Measurements from ENCODE around the gene NOP9.
A peak's percentile ranks its signal among the peaks of the same experiment; 100 is the strongest.

NOP9 gene

GRCh38 chr14:24307156-24307574 lies 7.5 kb downstream of the NOP9 start:
- H3K9me3 Mint-ChIP-seq, result no peaks in the 10 kb centered on the region
- ATAC-seq, result no peak
- peaks cover 51% of the 10 kb centered on the region for H3K36me3 Mint-ChIP-seq (ENCODE audit: low read depth)
- H3K4me3 Mint-ChIP-seq, result no peak overlapping the region
- H3K27me3 Mint-ChIP-seq, result no peaks in the 10 kb centered on the region
- no peak for DNase-seq
- no peak overlapping the region for H3K27ac Mint-ChIP-seq
- H3K4me1 Mint-ChIP-seq, result peaks cover 36% of the 10 kb centered on the region

- no peak within 1 kb of the TSS for H3K4me3 Mint-ChIP-seq
- no peaks in the 10 kb centered on the region for H3K27me3 Mint-ChIP-seq
- DNase-seq (peak; percentile 71), ATAC-seq (no peak)
- H3K9me3 Mint-ChIP-seq, result no peaks in the 10 kb centered on the region
- peak within 1 kb of the TSS; percentile 4 for H3K27ac Mint-ChIP-seq
- peaks cover 51% of the 10 kb centered on the region for H3K36me3 Mint-ChIP-seq (ENCODE audit: low read depth)
- H3K4me1 Mint-ChIP-seq, result peaks cover 42% of the 10 kb centered on the region
These were observed 8.1 kb downstream of the NOP9 start, which contains the start of gene CIDEB for GRCh38 chr14:24307575-24308341. CIDEB (minus strand) TSS chr14:24307977; CDS start chr14:24307858, 119 bp downstream.

- H3K4me3 Mint-ChIP-seq, result no peak overlapping the region
These were observed 8.9 kb downstream of the NOP9 start for GRCh38 chr14:24308342-24309124.

GRCh38 chr14:24309538-24310264 lies 10.1 kb downstream of the NOP9 start, which contains the start of gene LTB4R2:
LTB4R2 (plus strand) TSS chr14:24310140; CDS start chr14:24310665, 525 bp downstream.
- Mint-ChIP-seq H3K9me3 (no peaks in the 10 kb centered on the region), H3K36me3 (ENCODE audit: low read depth) (peaks cover 49% of the 10 kb centered on the region), H3K27ac (peak within 1 kb of the TSS; percentile 83), H3K27me3 (no peaks in the 10 kb centered on the region), H3K4me3 (peak within 1 kb of the TSS; percentile 74), H3K4me1 (peaks cover 61% of the 10 kb centered on the region)
- ATAC-seq (no peak), DNase-seq (no peak)

More at GRCh38 chr14:24308342-24309124, 8.9 kb downstream of the NOP9 start:
- no peak for ATAC-seq
- H3K9me3 Mint-ChIP-seq, result no peaks in the 10 kb centered on the region
- H3K4me1 Mint-ChIP-seq, result peaks cover 50% of the 10 kb centered on the region
- no peak for DNase-seq
- H3K27ac Mint-ChIP-seq, result no peak overlapping the region
- peaks cover 48% of the 10 kb centered on the region for H3K36me3 Mint-ChIP-seq (ENCODE audit: low read depth)
- no peaks in the 10 kb centered on the region for H3K27me3 Mint-ChIP-seq

- no peaks in the 10 kb centered on the region for H3K9me3 Mint-ChIP-seq
- H3K4me1 Mint-ChIP-seq, result peaks cover 67% of the 10 kb centered on the region
- H3K4me3 Mint-ChIP-seq, result peak overlapping the region; percentile 74
- H3K27ac Mint-ChIP-seq, result peak overlapping the region; percentile 83
- H3K36me3 Mint-ChIP-seq (ENCODE audit: low read depth), result peaks cover 44% of the 10 kb centered on the region
- DNase-seq (no peak), ATAC-seq (no peak)
- H3K27me3 Mint-ChIP-seq, result no peaks in the 10 kb centered on the region
These were observed 10.6 kb downstream of the NOP9 start for GRCh38 chr14:24310265-24310645.

- DNase-seq (peak; percentile 67), ATAC-seq (peak; percentile 87)
- H3K27ac Mint-ChIP-seq, result peak within 1 kb of the TSS; percentile 83
- H3K4me3 Mint-ChIP-seq, result peak within 1 kb of the TSS; percentile 74
- H3K36me3 Mint-ChIP-seq (ENCODE audit: low read depth), result peaks cover 42% of the 10 kb centered on the region
- H3K9me3 Mint-ChIP-seq, result no peaks in the 10 kb centered on the region
- no peaks in the 10 kb centered on the region for H3K27me3 Mint-ChIP-seq
- H3K4me1 Mint-ChIP-seq, result peaks cover 72% of the 10 kb centered on the region
These were observed 11.3 kb downstream of the NOP9 start, which contains the start of gene LTB4R for GRCh38 chr14:24310646-24311604. LTB4R (plus strand) TSS chr14:24311502; CDS start chr14:24315652, 4,150 bp downstream.

- peaks cover 33% of the 10 kb centered on the region for H3K36me3 Mint-ChIP-seq (ENCODE audit: low read depth)
- peaks cover 78% of the 10 kb centered on the region for H3K4me1 Mint-ChIP-seq
- DNase-seq, result no peak
- peak overlapping the region; percentile 68 for H3K4me3 Mint-ChIP-seq
- ATAC-seq, result no peak
- no peaks in the 10 kb centered on the region for H3K9me3 Mint-ChIP-seq
- no peaks in the 10 kb centered on the region for H3K27me3 Mint-ChIP-seq
- H3K27ac Mint-ChIP-seq, result peak overlapping the region; percentile 39
These were observed 12.4 kb downstream of the NOP9 start for GRCh38 chr14:24311837-24312615.

GRCh38 chr14:24312736-24313507 lies 13.3 kb downstream of the NOP9 start:
- DNase-seq, result no peak
- Mint-ChIP-seq H3K27ac (peak overlapping the region; percentile 40), H3K4me3 (peak overlapping the region; percentile 68), H3K27me3 (no peaks in the 10 kb centered on the region), H3K36me3 (ENCODE audit: low read depth) (peaks cover 29% of the 10 kb centered on the region), H3K4me1 (peaks cover 81% of the 10 kb centered on the region), H3K9me3 (no peaks in the 10 kb centered on the region)
- ATAC-seq, result no peak

GRCh38 chr14:24313913-24314312 lies 14.3 kb downstream of the NOP9 start:
- no peaks in the 10 kb centered on the region for H3K9me3 Mint-ChIP-seq
- no peaks in the 10 kb centered on the region for H3K27me3 Mint-ChIP-seq
- peak overlapping the region; percentile 68 for H3K27ac Mint-ChIP-seq
- DNase-seq (no peak), ATAC-seq (no peak)
- peak overlapping the region; percentile 68 for H3K4me3 Mint-ChIP-seq
- H3K4me1 Mint-ChIP-seq, result peaks cover 76% of the 10 kb centered on the region
- peaks cover 23% of the 10 kb centered on the region for H3K36me3 Mint-ChIP-seq (ENCODE audit: low read depth)

- H3K4me1 Mint-ChIP-seq, result peaks cover 70% of the 10 kb centered on the region
- H3K27me3 Mint-ChIP-seq, result no peaks in the 10 kb centered on the region
These were observed 14.9 kb downstream of the NOP9 start for GRCh38 chr14:24314377-24315193.

GRCh38 chr14:24315243-24315806 lies 15.7 kb downstream of the NOP9 start:
- H3K27ac Mint-ChIP-seq, result no peak overlapping the region
- no peak overlapping the region for H3K4me3 Mint-ChIP-seq
- ATAC-seq (no peak), DNase-seq (no peak)
- peaks cover 22% of the 10 kb centered on the region for H3K36me3 Mint-ChIP-seq (ENCODE audit: low read depth)
- peaks cover 63% of the 10 kb centered on the region for H3K4me1 Mint-ChIP-seq
- no peaks in the 10 kb centered on the region for H3K9me3 Mint-ChIP-seq
- H3K27me3 Mint-ChIP-seq, result no peaks in the 10 kb centered on the region

More at GRCh38 chr14:24314377-24315193, 14.9 kb downstream of the NOP9 start:
- DNase-seq (no peak), ATAC-seq (no peak)
- Mint-ChIP-seq H3K36me3 (ENCODE audit: low read depth) (peaks cover 22% of the 10 kb centered on the region), H3K27ac (peak overlapping the region; percentile 68), H3K9me3 (no peaks in the 10 kb centered on the region), H3K4me3 (no peak overlapping the region)

Measured in activated naive CD8-positive, alpha-beta T cell treated with anti-CD3 and anti-CD28 coated beads, Interleukin-2, amount 50 U/mL, for 24 hours (primary cell).